ENCODE data around the gene PPP2R5D.
A peak's percentile ranks its signal among the peaks of the same experiment; 100 is the strongest.
"Not testable (repeated sequence)": the region's sequence is repeated elsewhere in the genome, so short reads cannot be mapped to it uniquely, and the experiment has no call there.

The PPP2R5D gene

GRCh38 chr6:43033496-43034189, 49.3 kb downstream of the PPP2R5D start:
- DNase-seq = no peak

GRCh38 chr6:43034190-43034525, 49.8 kb downstream of the PPP2R5D start:
- no peak for DNase-seq

- no peak for DNase-seq
These were observed 51.3 kb downstream of the PPP2R5D start for GRCh38 chr6:43035495-43036194.

- no peak for DNase-seq
These were observed 52.3 kb downstream of the PPP2R5D start for GRCh38 chr6:43036712-43037111.

GRCh38 chr6:43037197-43037596, 52.8 kb downstream of the PPP2R5D start:
- no peak for DNase-seq

- DNase-seq = no peak
These were observed 53.3 kb downstream of the PPP2R5D start for GRCh38 chr6:43037706-43038105.

GRCh38 chr6:43038727-43039126, 54.4 kb downstream of the PPP2R5D start:
- DNase-seq = no peak

- DNase-seq = no peak
These were observed 56.3 kb downstream of the PPP2R5D start for GRCh38 chr6:43040542-43041257.

GRCh38 chr6:43041475-43041874, 57.1 kb downstream of the PPP2R5D start:
- DNase-seq = not testable (repeated sequence)

GRCh38 chr6:43043310-43043709, 58.9 kb downstream of the PPP2R5D start:
- no peak for DNase-seq

- no peak for DNase-seq
These were observed 61.1 kb downstream of the PPP2R5D start for GRCh38 chr6:43045371-43045930.

- DNase-seq = no peak
These were observed 63.6 kb downstream of the PPP2R5D start for GRCh38 chr6:43047998-43048397.

- DNase-seq = no peak
These were observed 66.6 kb downstream of the PPP2R5D start for GRCh38 chr6:43050981-43051380.

GRCh38 chr6:43052225-43052841, 68.0 kb downstream of the PPP2R5D start:
- no peak for DNase-seq

- peak; percentile 39 for DNase-seq
These were observed 68.6 kb downstream of the PPP2R5D start for GRCh38 chr6:43052842-43053544.

GRCh38 chr6:43053545-43054205, 69.3 kb downstream of the PPP2R5D start, which contains the start of gene CUL7:
Gene CUL7 (minus strand): TSS chr6:43053851. CDS start chr6:43052788, 1,063 bp downstream.
- peak; percentile 94 for DNase-seq

- DNase-seq = no peak
These were observed 70.0 kb downstream of the PPP2R5D start for GRCh38 chr6:43054206-43054943.

- DNase-seq = no peak
These were observed 71.6 kb downstream of the PPP2R5D start for GRCh38 chr6:43055966-43056365.

GRCh38 chr6:43058531-43058930, 74.2 kb downstream of the PPP2R5D start:
- DNase-seq = no peak

GRCh38 chr6:43059168-43060033, 75.0 kb downstream of the PPP2R5D start, which contains the start of the genes KLC4 and MRPL2:
Gene KLC4 (plus strand): TSS chr6:43059631. CDS start chr6:43061336, 1,705 bp downstream.
Gene MRPL2 (minus strand): TSS chr6:43059434. CDS start chr6:43059381, 53 bp downstream.
- DNase-seq = peak; percentile 98
